Esophagus squamous epithelium (tissue), 4 donors: ENCODE measurements around the gene OR4D1.

Source experiments
- POLR2A ChIP-seq, 4 donors: fragments of 450-650 bp; IDR thresholded peaks; one replicate each; pipeline ENCODE4 v1.6.1; 2017; ENCODE audit warnings: antibody characterized with exemption in 4 of 4, mild to moderate bottlenecking in 4 of 4, moderate library complexity in 3 of 4
- TF ChIP-seq, protein P1 (sequence below), 6 experiments: fragments of 450-650 bp in 4 of 6; fragments of 200-600 bp in 2 of 6; sonication (generic) in 2 of 6; IDR thresholded peaks; one replicate each; pipeline ENCODE4 v1.5.1; 2016 to 2019; ENCODE audit warnings: antibody characterized with exemption in 6 of 6, mild to moderate bottlenecking in 4 of 6, moderate library complexity in 4 of 6

DNA sequence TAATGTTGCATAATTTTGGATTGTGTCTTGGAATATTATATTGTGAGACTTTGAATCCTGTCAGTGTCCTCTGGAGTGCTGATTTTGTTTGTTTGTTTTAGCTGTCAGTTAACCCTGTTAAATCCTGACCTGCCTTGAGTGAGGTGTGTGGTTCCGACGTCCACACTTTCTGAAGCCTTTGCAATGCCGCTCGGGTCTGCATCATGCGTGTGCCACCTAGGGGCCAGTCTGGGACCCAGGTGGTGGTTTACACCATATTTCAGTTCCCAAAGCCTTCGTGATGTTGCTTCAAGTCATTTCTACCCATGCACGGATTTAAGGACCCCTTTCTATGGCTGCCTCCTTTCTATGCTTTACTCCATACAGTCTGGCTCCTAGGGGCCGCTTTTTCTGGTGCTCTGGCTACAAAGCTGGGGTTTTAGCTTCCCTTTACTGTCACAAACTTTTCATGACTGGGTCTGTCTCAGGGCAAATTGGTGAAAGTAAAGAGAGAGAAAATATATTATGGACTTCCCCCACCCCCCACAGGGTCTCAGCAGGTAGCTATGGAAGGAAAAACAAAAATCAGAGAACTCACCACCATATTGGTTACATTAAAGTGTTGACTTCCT lies 11.4 kb upstream of the OR4D1 start:
- TF ChIP-seq, protein P1, sequence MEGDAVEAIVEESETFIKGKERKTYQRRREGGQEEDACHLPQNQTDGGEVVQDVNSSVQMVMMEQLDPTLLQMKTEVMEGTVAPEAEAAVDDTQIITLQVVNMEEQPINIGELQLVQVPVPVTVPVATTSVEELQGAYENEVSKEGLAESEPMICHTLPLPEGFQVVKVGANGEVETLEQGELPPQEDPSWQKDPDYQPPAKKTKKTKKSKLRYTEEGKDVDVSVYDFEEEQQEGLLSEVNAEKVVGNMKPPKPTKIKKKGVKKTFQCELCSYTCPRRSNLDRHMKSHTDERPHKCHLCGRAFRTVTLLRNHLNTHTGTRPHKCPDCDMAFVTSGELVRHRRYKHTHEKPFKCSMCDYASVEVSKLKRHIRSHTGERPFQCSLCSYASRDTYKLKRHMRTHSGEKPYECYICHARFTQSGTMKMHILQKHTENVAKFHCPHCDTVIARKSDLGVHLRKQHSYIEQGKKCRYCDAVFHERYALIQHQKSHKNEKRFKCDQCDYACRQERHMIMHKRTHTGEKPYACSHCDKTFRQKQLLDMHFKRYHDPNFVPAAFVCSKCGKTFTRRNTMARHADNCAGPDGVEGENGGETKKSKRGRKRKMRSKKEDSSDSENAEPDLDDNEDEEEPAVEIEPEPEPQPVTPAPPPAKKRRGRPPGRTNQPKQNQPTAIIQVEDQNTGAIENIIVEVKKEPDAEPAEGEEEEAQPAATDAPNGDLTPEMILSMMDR (IDR thresholded peaks at IDR 0.05): peak in 1 of 6 experiments; percentile 8
- TF ChIP-seq POLR2A (IDR thresholded peaks at IDR 0.05): no peak
